PFSK-1 (cell line): ENCODE results near the gene ZNF580.
A peak's percentile ranks its signal among the peaks of the same experiment; 100 is the strongest.

ENCODE experiments used
- FOXP2 ChIP-seq: optimal IDR thresholded peaks from 2 replicates; pipeline ENCODE3; 2011; ENCODE audit warnings: borderline replicate concordance, control low read depth, inconsistent platforms; ENCODE audit not compliant: insufficient read depth; ENCODE audit errors: extremely low read length, extremely low read depth
- POLR2AphosphoS5 ChIP-seq: IDR thresholded peaks from 2 replicates; pipeline ENCODE4 v1.6.1; 2012; ENCODE audit warnings: low read depth, mild to moderate bottlenecking, control low read depth, low read length, moderate library complexity
- SIN3A ChIP-seq: IDR thresholded peaks from 2 replicates; pipeline ENCODE4 v1.6.1; 2012; ENCODE audit warnings: mild to moderate bottlenecking, low read length, moderate library complexity, borderline replicate concordance; ENCODE audit not compliant: insufficient read depth
- TAF1 ChIP-seq: IDR thresholded peaks from 2 replicates; pipeline ENCODE4 v1.6.1; 2012; ENCODE audit warnings: low read length, control low read depth, borderline replicate concordance; ENCODE audit not compliant: insufficient read depth
- TF ChIP-seq, protein P1 (sequence below), 2 experiments: IDR thresholded peaks; 2 replicates each; pipeline versions ENCODE4 v1.6.1 to v1.8.0; 2011 to 2012; ENCODE audit warnings: low read depth in 2 of 2, low read length in 2 of 2, control low read depth in 1 of 2, inconsistent platforms in 1 of 2, mild to moderate bottlenecking in 1 of 2, moderate library complexity in 1 of 2; ENCODE audit not compliant: insufficient read depth in 1 of 2

The ZNF580 gene

DNA sequence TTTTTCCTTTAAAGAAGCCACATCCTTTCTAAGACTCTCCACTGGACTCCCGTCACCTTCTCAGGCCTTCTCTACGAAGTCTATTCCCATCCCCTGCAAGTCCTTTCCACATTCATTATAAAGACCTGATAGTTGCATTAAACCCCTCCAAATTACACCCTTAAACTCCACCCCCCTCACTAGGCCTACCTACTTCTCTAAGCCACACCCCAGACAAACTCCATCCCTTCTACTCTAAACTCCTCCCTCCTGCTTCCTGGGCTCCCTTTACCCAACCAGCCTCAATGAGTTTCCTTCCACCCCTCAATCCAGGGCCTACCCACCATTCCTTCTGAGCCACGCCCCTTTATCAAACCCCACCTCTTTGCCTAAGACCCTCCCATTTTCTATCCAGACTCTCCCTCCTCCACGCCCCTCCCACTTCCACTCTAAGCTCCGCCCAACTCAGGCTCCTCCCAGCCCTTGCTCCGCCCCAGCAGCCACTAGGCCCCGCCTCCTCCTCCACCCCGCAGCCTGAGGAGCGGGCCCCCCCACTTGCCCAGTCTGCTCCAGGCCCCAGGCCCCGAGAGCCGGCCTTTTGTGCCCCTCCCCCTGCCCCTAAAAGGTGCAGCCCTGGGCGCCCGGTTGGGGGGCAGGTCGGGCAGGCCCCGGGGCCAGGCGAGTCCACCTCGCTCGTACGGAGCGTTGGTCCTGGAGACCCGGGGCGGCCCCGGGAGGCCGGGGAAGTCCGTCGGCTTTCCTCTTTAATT lies 41.9 kb upstream of the ZNF580 start:
- TF ChIP-seq SIN3A (no peak), POLR2AphosphoS5 (peak; percentile 81; the same call in 1 of the 2 replicates)

DNA sequence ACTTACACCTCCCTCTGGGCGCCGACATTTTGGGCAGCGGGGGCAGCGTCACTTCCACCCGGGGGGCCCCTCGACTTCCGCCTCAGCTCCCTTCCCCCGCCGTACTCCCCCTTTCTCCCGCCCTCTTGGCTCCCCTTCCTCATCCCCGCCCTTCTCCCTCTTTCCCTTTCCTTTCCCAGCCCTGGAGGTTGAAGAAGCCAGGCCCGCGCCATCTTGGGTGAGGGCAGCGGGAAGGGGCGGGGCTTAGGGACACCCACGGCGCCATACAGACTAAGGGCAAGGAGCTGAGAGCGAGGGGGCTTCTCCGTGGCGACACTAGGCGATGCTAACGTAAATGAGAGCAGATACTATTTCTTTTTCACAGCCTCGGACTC lies 41.3 kb upstream of the ZNF580 start, which contains the start of gene FIZ1:
FIZ1 (minus strand) TSS at position 50 of the 374 bp plus-strand sequence. CDS start 1,652 bp downstream, outside the sequence.
- TF ChIP-seq TAF1, result no peak
- TF ChIP-seq, protein P1, sequence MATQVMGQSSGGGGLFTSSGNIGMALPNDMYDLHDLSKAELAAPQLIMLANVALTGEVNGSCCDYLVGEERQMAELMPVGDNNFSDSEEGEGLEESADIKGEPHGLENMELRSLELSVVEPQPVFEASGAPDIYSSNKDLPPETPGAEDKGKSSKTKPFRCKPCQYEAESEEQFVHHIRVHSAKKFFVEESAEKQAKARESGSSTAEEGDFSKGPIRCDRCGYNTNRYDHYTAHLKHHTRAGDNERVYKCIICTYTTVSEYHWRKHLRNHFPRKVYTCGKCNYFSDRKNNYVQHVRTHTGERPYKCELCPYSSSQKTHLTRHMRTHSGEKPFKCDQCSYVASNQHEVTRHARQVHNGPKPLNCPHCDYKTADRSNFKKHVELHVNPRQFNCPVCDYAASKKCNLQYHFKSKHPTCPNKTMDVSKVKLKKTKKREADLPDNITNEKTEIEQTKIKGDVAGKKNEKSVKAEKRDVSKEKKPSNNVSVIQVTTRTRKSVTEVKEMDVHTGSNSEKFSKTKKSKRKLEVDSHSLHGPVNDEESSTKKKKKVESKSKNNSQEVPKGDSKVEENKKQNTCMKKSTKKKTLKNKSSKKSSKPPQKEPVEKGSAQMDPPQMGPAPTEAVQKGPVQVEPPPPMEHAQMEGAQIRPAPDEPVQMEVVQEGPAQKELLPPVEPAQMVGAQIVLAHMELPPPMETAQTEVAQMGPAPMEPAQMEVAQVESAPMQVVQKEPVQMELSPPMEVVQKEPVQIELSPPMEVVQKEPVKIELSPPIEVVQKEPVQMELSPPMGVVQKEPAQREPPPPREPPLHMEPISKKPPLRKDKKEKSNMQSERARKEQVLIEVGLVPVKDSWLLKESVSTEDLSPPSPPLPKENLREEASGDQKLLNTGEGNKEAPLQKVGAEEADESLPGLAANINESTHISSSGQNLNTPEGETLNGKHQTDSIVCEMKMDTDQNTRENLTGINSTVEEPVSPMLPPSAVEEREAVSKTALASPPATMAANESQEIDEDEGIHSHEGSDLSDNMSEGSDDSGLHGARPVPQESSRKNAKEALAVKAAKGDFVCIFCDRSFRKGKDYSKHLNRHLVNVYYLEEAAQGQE (IDR thresholded peaks at IDR 0.05; ENCODE audit: insufficient read depth in 1 of 2, low read depth in 2 of 2, low read length in 2 of 2), result no peak; a peak in 1 of 4 replicates
- peak; percentile 31 for TF ChIP-seq FOXP2
- TF ChIP-seq POLR2AphosphoS5, result peak; percentile 53
- 0 out of 2 replicates have a peak, but pooled peaks have one; percentile 13 for TF ChIP-seq SIN3A

DNA sequence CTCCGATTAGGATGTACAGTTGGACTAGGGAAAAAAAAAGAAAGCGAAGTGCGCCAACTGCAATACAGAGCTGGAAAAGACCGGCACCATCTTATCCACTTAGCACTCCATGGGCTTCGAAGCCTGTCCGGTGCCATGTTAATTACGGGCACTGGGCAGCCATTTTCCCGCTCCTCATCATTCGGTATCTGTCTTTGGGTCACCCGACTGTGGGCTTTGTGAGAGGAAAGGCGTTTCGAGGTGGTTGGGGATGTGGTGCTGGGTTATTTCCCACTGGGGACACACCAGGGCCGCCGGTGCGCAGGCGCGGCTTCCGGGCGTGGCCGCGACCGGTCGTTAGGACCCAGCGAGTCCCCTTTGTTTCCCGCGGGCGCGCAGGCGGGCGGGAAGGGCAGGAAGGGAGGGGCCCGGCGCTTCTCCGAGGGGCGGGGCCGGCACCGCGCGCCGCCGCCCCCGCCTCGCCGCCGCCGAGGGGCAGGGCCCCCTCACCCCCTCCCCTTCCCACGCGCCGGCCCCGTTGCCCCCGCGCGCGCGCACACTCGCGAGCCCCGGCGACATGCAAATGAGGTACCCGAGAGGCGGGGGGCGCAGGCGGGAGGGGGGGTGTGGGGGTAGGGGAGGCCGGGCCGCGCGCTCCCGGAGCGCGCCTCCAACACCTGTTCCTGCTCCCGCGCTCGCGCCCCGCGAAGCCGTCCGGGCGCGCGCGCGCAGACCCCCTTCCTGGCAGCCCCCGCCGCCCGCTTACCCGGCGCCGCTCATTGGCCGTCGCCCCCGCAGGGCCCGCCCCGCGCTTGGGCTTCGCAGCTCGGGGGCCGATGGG lies 40.8 kb upstream of the ZNF580 start, which contains the start of gene ZNF524:
ZNF524 (plus strand) TSS at position 447 of the 820 bp plus-strand sequence. CDS start 1,825 bp downstream, outside the sequence.
- TF ChIP-seq POLR2AphosphoS5, result no peak
- TF ChIP-seq FOXP2, result peak; percentile 84
- TF ChIP-seq TAF1, result no peak
- TF ChIP-seq, protein P1 (IDR thresholded peaks at IDR 0.05; ENCODE audit: insufficient read depth in 1 of 2, low read depth in 2 of 2, low read length in 2 of 2), result no peak

DNA sequence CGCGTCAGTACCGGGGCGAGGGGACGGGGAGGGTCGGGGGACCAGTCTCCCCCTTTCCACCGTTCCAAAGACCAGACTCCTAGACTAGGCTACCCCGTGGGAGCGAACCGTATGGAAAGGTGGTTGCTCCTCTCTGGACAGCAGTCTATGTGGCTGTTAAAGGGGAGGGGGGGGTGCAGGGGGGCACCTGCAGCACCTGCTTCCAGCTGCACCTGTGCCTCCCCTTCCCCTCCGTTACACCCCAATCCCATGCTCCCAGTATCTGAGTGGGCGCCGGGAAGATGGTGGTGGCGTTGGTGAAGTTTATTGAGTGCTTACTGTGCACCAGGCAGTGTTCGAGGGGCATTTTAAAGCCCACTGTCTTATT lies 40.2 kb upstream of the ZNF580 start:
- TF ChIP-seq POLR2AphosphoS5 (peak; percentile 26; the same call in 1 of the 2 replicates), FOXP2 (no peak), SIN3A (no peak)

DNA sequence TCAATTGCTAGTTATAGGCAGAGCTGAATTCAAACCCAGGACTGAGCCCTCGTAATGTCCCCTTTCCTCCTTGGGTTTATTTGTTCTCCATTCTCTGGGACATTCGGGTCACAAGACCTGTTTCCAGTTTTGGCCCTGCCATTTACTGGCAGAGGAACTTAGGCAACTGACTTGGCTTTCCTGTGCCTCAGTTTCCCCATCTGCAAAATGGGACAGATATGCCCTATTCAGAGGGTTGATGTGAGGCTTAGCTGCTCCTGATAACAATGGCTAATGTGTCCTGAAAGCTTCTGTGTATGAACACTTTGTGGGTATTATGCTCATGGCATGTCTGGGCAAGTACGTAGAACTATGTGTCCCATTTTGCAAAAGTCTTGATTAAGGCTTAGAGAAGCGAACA lies 39.7 kb upstream of the ZNF580 start:
- TF ChIP-seq FOXP2 (no peak), SIN3A (no peak), TAF1 (no peak), POLR2AphosphoS5 (no peak)
- TF ChIP-seq, protein P1 (IDR thresholded peaks at IDR 0.05; ENCODE audit: insufficient read depth in 1 of 2, low read depth in 2 of 2, low read length in 2 of 2), result no peak
